ENCODE results near the gene CTRL. TPM values are rescaled to one million over a fixed set of nuclear protein-coding genes. Genes with fewer than 3 reads are reported as not detected.
"Not testable (repeated sequence)": the region's sequence is repeated elsewhere in the genome, so short reads cannot be mapped to it uniquely, and the experiment has no call there.

Gene CTRL
- total RNA-seq, 4 donors from 2014 or later: 0.27 TPM; not detected in 3

DNA sequence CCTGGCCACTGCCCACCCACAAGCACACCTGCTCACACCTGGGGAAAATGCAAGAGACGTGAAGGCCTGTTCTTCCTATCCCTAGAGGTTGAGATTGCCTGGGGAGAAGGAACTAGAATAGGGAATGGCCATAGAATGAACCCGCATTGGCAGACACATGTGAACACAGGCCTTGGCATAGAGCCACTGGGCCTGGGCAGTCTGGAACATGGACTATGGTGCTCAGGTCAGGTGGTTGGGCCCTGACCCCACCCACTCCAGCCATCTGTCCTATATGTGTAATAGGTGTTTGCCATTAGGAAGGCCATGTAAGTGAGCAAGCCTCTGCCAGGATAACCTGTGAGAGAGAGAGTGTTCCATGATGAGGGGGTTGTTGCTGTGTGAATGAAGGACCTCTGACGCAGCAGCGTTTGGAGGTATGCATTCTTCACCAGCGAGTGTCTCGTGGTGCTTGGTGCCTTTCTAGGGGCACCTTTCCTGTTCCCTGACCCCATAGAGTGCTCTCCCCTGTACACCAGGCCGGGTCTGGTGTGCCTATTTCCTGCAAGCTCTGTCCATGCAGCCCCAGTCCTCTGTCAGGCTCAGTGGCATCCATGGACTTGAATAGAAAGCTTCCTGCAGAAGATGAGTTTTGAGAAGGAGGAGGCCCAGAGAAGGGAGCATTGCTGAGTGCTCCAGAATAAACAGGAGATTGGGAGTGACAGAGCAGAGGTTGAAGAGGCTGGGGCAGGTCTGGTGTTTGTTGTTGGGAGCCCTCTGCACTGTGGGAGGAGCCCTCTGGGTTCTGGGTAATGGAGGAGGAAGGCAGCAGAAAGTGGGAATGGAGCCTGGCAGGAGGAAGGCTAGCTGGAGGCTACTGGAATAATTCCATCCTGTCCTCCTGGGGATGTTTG is 15.6 kb downstream of the CTRL start:
- Histone ChIP-seq H3K4me3 (no peak overlapping the region), H3K27me3 (no peaks in the 10 kb centered on the region), H3K27ac (peak overlapping the region; percentile 86 to 99 (median 95)), H3K36me3 (peaks cover 0 to 8% of the 10 kb centered on the region in 2 donors), H3K4me1 (peaks cover 65 to 70% of the 10 kb centered on the region in 2 donors), H3K9me3 (no peaks in the 10 kb centered on the region)
- ATAC-seq (peak in 1 of 2 donors; percentile 8), DNase-seq (peak; percentile 41 to 70)
- in situ Hi-C loops (cut with MboI; ENCODE audit: low sequenced_read_pairs in 4 of 4) (no loop called here), intact Hi-C loops (cut with DNase I; ENCODE audit: low total_unique reads) (loop anchor here (2.0 kb wide), 1 partner anchor 33 kb away; no protein-coding TSS in a partner anchor)
- TF ChIP-seq POLR2A (IDR thresholded peaks at IDR 0.05): no peak
- TF ChIP-seq, protein P1, sequence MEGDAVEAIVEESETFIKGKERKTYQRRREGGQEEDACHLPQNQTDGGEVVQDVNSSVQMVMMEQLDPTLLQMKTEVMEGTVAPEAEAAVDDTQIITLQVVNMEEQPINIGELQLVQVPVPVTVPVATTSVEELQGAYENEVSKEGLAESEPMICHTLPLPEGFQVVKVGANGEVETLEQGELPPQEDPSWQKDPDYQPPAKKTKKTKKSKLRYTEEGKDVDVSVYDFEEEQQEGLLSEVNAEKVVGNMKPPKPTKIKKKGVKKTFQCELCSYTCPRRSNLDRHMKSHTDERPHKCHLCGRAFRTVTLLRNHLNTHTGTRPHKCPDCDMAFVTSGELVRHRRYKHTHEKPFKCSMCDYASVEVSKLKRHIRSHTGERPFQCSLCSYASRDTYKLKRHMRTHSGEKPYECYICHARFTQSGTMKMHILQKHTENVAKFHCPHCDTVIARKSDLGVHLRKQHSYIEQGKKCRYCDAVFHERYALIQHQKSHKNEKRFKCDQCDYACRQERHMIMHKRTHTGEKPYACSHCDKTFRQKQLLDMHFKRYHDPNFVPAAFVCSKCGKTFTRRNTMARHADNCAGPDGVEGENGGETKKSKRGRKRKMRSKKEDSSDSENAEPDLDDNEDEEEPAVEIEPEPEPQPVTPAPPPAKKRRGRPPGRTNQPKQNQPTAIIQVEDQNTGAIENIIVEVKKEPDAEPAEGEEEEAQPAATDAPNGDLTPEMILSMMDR (IDR thresholded peaks at IDR 0.05 in 4 of 5, conservative IDR thresholded peaks at IDR 0.05 in 1 of 5): no peak

DNA sequence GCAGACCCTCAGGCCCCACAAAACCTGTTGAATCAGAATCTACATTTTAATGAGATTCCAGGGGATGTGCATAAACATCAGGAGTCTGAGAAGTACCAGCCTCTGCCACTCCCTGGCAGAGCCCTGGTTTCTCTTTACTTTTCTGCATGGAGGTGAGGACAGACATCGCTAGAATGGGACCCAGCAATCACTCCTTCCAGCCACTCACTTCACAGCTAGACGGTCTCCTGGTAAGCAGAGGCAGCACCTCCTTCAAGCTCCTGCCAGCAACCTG is 16.2 kb downstream of the CTRL start:
- Histone ChIP-seq H3K4me1 (peaks cover 64% of the 10 kb centered on the region in 2 donors), H3K27ac (peak overlapping the region; percentile 86 to 99 (median 95)), H3K36me3 (peaks cover 0 to 14% of the 10 kb centered on the region in 2 donors)
- intact Hi-C loops (cut with DNase I; ENCODE audit: low total_unique reads); H3K4me3 ChIP-seq; H3K9me3 ChIP-seq; DNase-seq; in situ Hi-C loops (cut with MboI; ENCODE audit: low sequenced_read_pairs in 4 of 4); H3K27me3 ChIP-seq; ATAC-seq: not testable (repeated sequence)

DNA sequence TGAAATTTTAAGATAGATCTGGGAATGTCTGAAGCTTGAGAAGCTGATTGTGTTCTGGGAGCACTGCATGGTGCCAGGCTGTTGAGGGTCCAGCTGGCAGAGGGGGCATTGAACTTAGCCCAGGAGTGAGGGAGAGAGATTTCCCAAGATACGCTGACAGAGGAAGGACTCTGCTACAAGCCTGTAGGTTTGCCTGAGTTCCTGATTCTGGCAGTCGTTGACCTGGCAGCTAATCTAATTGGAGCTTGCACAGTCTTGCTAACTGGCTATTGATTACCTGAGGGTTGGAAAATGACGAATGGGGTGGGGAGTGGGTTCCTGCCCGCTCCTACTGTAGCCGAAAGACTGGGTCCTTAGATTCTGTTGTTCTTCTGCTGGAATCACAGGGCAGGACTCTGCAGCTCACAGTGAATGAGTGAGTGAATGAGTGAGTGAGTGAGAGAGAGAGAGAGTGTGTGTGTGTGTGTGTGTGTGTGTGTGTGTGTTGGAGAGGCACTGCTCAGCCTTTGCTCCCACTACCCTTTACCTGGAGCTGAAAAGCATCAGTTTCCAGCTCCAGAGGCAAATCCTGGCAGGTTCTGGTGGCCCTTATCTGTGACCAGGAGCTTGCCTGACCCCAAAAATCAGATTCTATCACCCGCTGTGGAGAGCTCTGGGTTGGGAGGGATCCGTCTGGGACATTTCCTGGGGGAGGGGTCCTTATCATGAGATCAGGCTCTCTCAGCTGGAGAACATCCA is 16.7 kb downstream of the CTRL start:
- H3K4me1 ChIP-seq: peaks cover 58 to 59% of the 10 kb centered on the region in 2 donors
- intact Hi-C loops (cut with DNase I; ENCODE audit: low total_unique reads): no loop called here
- H3K27ac ChIP-seq: peak overlapping the region; percentile 86 to 99 (median 95)

DNA sequence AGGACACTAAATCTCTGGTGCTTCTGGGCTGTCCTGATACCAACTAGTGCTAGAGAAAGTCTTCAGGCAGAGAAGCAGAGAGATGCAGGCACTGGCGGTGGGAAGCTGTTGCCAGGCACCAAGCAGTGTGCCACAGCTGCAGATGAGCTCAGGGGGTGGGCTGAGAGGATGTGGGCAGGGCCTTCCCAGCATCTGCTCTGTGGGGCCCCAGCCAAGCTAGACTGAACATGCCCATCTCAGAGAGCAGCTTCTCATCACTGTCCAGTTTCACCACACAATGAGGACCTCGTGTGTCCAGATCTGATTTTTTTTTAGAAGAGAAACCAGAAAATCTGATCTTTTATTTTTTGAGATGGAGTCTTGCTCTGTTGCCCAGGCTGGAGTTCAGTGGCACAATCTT is 21.5 kb downstream of the CTRL start:
- peaks cover 0 to 34% of the 10 kb centered on the region in 2 donors for H3K36me3 ChIP-seq
- H3K27ac ChIP-seq: no peak overlapping the region
- in situ Hi-C loops (cut with MboI; ENCODE audit: low sequenced_read_pairs in 4 of 4): no loop called here
- H3K27me3 ChIP-seq: no peaks in the 10 kb centered on the region
- ATAC-seq (no peak), DNase-seq (no peak)
- peaks cover 20 to 26% of the 10 kb centered on the region in 2 donors for H3K4me1 ChIP-seq
- no peak for TF ChIP-seq POLR2A (IDR thresholded peaks at IDR 0.05)
- TF ChIP-seq, protein P1 (IDR thresholded peaks at IDR 0.05 in 4 of 5, conservative IDR thresholded peaks at IDR 0.05 in 1 of 5): no peak
- intact Hi-C loops (cut with DNase I; ENCODE audit: low total_unique reads): no loop called here
- no peaks in the 10 kb centered on the region for H3K9me3 ChIP-seq
- H3K4me3 ChIP-seq: no peak overlapping the region

More for the DNA sequence above, 16.7 kb downstream of the CTRL start:
- in situ Hi-C loops (cut with MboI; ENCODE audit: low sequenced_read_pairs in 4 of 4): no loop called here
- no peaks in the 10 kb centered on the region for H3K27me3 ChIP-seq
- ATAC-seq (no peak), DNase-seq (no peak)
- TF ChIP-seq, protein P1 (IDR thresholded peaks at IDR 0.05 in 4 of 5, conservative IDR thresholded peaks at IDR 0.05 in 1 of 5): no peak
- no peak for TF ChIP-seq POLR2A (IDR thresholded peaks at IDR 0.05)
- no peaks in the 10 kb centered on the region for H3K9me3 ChIP-seq
- H3K36me3 ChIP-seq: peaks cover 0 to 20% of the 10 kb centered on the region in 2 donors
- H3K4me3 ChIP-seq: no peak overlapping the region
